PFSK-1 (cell line): ENCODE results near the gene DDX50.

Experiments
- FOXP2 ChIP-seq: optimal IDR thresholded peaks from 2 replicates; pipeline ENCODE3; 2011; ENCODE audit warnings: borderline replicate concordance, control low read depth, inconsistent platforms; ENCODE audit not compliant: insufficient read depth; ENCODE audit errors: extremely low read length, extremely low read depth
- POLR2AphosphoS5 ChIP-seq: IDR thresholded peaks from 2 replicates; pipeline ENCODE4 v1.6.1; 2012; ENCODE audit warnings: low read depth, mild to moderate bottlenecking, control low read depth, low read length, moderate library complexity
- REST ChIP-seq, 2 experiments: IDR thresholded peaks; 2 replicates each; pipeline versions ENCODE4 v1.6.1 to v1.8.0; 2011 to 2012; ENCODE audit warnings: low read depth in 2 of 2, low read length in 2 of 2, control low read depth in 1 of 2, inconsistent platforms in 1 of 2, mild to moderate bottlenecking in 1 of 2, moderate library complexity in 1 of 2; ENCODE audit not compliant: insufficient read depth in 1 of 2
- SIN3A ChIP-seq: IDR thresholded peaks from 2 replicates; pipeline ENCODE4 v1.6.1; 2012; ENCODE audit warnings: mild to moderate bottlenecking, low read length, moderate library complexity, borderline replicate concordance; ENCODE audit not compliant: insufficient read depth
- TAF1 ChIP-seq: IDR thresholded peaks from 2 replicates; pipeline ENCODE4 v1.6.1; 2012; ENCODE audit warnings: low read length, control low read depth, borderline replicate concordance; ENCODE audit not compliant: insufficient read depth

DNA sequence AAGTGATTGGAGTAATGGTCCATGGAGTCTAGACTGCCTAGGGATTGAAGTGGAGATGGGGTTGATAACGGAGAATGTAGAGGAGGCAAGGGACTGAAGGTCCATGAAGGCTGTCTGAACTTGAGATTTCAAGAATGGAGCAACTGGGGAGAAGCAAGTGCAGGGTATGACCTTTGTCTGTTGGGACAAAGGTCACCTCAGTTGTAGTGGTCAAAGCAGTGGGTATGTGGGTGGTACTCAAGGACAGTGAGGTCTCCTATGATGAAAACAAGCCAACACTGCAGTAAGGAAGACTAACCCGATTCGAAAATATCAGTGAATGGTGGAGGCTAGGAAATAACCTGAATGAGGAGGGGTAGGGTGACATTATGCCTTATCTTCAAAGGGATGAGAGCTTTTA is 49.5 kb downstream of the DDX50 start:
- TF ChIP-seq TAF1 (no peak), POLR2AphosphoS5 (no peak), REST (IDR thresholded peaks at IDR 0.05; ENCODE audit: insufficient read depth in 1 of 2, low read depth in 2 of 2, low read length in 2 of 2) (no peak), SIN3A (no peak), FOXP2 (no peak)
